ENCODE results near the gene RNF144A.
"Not testable (repeated sequence)": the region's sequence is repeated elsewhere in the genome, so short reads cannot be mapped to it uniquely, and the experiment has no call there.

RNF144A gene, protein sequence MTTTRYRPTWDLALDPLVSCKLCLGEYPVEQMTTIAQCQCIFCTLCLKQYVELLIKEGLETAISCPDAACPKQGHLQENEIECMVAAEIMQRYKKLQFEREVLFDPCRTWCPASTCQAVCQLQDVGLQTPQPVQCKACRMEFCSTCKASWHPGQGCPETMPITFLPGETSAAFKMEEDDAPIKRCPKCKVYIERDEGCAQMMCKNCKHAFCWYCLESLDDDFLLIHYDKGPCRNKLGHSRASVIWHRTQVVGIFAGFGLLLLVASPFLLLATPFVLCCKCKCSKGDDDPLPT

DNA sequence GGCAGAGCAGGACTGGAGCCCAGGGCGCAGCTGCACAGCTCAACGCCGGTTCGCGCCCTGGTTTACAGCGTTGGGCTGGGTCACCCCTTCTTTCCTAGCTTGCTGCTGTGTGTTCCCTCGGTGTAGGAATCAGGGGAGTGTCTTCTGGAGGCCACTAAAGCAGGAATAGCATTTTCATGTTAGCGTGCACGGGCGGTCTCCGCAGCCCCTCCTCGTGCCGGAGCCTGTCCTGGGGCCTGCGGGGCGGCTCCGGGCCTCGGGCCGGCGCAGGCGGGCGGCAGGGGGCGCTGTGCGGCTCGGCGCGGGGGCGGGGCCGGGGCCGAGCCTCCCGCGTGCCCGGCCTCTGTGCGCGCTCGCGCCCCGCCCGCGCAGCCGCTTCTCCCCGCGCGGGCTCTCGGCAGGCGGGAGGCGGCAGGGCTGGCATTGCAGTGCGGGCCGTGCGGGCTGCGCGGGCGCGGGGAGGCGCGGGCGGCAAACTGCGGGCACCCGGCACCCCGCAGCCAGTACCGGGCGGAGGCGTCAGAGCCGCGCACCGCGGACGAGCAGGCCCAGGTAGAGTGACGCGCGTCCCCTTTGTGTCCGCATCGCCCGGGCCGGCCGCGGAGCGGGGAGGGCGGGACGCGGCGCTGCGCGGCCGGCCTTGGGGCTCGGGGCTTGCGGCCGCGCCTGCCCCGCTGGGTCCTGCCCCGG is at the start of gene RNF144A:
TSS of gene RNF144A (plus strand) at position 342 of the 690 bp plus-strand sequence. CDS start 79,515 bp downstream, outside the sequence.
- DNase-seq (ENCODE audit: low read depth in 2 of 2, low spot score in 1 of 2) = peak; percentile 33 to 52

- no peak for DNase-seq (ENCODE audit: low read depth in 2 of 2, low spot score in 1 of 2)
Measured at GRCh38 chr2:6872394-6872793, 44.8 kb upstream of the RNF144A start.

DNA sequence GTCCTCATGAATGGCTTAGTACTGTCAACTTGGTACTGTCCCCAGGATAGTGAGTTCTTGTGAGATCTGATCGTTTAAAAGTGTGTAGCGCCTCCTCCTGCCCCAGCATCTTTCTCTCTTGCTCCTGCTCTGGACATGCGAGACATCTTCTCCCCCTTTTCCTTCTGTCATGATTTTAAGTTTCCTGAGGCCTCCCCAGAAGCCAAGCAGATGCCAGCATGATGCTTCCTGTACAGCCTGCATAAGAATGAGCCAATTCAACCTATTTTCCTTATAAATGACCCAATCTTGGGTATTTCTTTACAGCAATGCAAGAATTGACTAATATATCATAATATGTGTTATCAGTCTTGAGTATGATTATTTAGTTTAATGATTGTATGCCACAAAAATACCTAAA is 43.2 kb upstream of the RNF144A start:
- no peak for DNase-seq (ENCODE audit: low read depth in 2 of 2, low spot score in 1 of 2)

GRCh38 chr2:6876309-6876708 is 40.9 kb upstream of the RNF144A start:
- no peak for DNase-seq (ENCODE audit: low read depth in 2 of 2, low spot score in 1 of 2)

DNA sequence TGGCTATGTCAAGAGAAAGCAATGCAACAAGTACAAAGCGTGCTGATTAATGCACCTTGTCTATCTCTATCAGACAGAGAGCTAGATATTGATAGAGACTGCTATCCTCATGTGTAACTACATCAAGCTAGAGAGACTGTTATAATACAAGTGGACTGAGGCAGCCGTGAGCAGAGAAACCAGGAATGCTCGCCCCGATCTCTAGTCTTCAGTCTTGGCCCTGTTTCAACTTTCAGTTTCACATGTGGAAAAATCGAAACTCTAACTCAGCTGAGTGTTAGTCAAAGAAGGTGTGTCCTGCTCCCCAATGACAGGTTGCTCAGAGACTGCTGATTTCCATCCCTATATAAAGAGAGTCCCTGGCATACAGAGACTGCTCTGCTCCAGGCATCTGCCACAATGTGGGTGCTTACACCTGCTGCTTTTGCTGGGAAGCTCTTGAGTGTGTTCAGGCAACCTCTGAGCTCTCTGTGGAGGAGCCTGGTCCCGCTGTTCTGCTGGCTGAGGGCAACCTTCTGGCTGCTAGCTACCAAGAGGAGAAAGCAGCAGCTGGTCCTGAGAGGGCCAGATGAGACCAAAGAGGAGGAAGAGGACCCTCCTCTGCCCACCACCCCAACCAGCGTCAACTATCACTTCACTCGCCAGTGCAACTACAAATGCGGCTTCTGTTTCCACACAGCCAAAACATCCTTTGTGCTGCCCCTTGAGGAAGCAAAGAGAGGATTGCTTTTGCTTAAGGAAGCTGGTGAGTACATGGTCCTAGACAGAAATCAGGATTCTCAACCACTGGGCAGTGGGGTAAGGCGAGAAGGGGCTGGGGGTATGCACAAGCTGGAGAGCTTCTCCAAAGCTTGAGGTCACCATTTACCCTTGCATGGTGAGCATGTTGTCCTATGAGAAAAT is 39.6 kb upstream of the RNF144A start, which contains the start of gene RSAD2:
TSS of gene RSAD2 (plus strand) at position 376 of the 903 bp plus-strand sequence. CDS start at position 400, 24 bp downstream.
- peak in 1 of 2 donors; percentile 35 for DNase-seq (ENCODE audit: low read depth in 2 of 2, low spot score in 1 of 2)

DNA sequence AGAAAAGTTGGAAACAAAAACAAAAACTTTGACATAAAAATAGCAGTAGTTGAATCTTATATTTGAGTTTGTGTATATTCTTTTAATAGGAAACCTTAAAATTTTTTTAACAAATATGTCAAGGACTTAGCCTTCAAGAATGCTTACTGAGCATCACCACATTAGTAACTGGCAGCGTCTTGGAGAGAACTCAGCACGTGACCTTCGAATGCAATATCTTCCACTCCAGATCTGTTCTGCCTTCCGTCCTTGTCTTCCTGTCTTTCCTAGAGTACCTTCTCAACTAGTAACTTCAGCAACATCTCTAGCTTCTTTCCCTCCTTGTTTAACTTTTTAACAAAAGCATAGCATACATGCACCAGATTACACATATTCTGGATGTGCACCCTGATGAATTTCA is 38.7 kb upstream of the RNF144A start:
- DNase-seq (ENCODE audit: low read depth in 2 of 2, low spot score in 1 of 2) = no peak

DNA sequence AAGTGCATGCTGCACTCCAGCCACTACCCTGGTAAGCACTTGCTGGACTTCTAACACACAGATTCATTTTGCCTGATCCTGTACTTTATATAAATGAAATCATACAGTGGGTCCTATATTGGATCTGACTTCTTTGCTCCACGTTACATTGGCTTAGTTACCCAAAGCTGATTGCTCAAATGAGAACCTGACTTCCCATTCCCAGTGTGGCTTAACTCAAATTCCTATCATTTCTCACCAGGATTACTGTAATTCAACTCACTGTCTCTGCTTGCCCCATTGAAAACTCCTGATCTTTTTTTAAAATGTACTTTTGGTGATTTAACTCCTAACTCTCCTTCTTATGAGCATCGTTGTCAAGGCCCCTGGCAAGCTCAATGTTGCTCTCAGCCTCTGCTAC is 38.2 kb upstream of the RNF144A start:
- DNase-seq (ENCODE audit: low read depth in 2 of 2, low spot score in 1 of 2) = no peak

GRCh38 chr2:6880200-6880733 is 36.9 kb upstream of the RNF144A start:
- no peak for DNase-seq (ENCODE audit: low read depth in 2 of 2, low spot score in 1 of 2)

DNA sequence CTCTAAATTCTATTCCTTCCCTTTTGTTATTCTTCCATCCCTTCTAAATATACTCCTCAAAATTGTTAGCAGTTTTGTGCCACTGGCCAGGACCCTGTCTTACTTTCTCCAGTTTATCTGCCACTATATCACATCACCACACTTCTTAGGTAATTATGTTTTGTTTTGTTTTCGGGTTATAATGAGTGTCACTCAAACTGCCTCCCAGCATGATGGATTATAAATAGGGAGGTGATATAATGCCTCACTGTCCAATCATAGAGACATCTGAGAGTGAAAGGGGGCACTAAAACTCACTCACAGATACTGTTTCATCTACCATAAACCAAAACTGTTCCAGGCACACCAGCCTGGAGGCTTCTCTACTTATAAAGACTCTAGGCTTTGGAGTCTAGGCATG is 36.2 kb upstream of the RNF144A start:
- no peak for DNase-seq (ENCODE audit: low read depth in 2 of 2, low spot score in 1 of 2)

DNA sequence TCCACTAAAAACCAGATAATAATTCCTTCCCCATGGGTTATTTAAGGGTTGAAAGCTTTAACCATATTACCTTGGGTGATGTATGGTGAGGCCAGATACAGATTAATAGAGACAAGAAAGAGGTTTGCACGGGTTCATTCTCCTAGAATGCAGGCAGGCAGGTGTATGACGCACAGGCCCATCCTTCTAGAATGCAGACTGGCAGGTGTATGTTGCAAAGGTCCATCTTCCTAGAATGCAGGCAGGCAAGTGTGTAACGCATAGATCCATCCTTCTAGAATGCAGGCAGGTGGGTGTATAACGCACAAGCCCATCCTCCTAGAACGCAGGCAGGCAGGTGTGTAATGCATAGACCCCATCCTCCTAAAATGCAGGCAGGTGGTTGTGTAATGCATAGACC is 35.7 kb upstream of the RNF144A start:
- no peak for DNase-seq (ENCODE audit: low read depth in 2 of 2, low spot score in 1 of 2)

DNA sequence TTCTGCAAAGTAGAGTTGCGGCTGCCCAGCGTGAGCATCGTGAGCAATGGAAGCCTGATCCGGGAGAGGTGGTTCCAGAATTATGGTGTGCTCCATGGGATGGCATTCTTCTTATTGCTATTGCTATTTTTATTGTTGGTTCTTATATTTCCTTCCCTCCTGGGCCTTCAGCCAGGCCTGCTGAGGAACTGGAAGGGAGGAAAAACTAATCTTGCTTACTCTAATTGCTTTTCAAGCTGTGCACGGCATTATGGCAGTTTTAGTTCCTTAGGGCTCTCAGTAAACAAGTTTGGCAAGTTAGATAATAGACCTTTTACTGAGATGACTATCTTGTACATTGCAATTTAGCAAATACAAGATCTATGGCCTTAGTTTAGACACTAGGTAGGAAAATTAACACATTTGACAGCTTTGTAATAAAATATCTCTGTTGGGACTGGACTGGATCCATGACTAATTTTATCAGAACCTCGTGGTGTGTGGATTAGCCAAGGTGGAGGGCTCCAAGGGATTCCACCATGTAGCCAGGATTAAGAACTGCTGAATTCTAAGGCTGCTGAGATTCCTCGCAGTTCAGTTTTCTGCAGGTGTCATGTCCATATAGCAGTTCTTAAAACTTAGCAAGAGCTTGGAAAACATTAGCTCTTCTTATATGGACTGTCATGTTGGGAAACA is 33.6 kb upstream of the RNF144A start:
- no peak for DNase-seq (ENCODE audit: low read depth in 2 of 2, low spot score in 1 of 2)

DNA sequence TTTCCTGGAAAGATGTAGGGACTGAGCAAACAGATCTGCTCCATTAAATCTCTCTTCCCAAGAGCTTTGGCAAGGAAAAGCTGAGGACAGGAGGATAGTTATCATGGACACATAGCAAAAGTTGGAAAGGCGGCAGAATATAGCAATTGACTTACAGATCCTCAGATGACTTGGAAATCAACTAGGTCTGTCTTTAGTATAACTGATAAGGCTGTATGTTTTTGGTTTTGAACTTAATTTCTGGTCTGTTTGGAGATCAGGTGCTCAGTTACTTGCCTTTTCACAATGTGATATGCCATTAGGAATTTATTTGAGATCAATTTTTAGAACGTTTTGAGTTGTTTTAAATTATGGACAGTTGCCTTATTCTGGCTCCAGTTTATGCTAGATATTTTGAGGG is 31.7 kb upstream of the RNF144A start:
- no peak for DNase-seq (ENCODE audit: low read depth in 2 of 2, low spot score in 1 of 2)

DNA sequence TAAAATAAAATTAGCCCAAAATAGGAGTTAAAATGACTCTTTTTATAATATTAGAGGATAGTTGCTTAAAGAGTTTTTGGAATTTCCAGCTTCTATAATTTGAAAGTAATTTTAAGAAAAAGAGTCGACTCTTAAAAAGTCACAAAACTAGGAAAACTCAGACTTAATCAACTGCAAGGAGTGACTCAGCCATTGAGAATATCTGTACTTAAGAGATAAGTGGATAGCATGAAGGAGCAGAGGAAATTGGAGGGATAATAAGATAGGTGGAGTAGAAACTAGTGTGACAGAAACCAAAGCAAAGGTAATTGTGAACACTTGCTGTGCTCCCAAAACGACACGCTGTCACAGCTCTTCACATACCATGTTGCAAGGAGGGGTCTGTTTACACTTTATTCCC is 31.2 kb upstream of the RNF144A start:
- no peak for DNase-seq (ENCODE audit: low read depth in 2 of 2, low spot score in 1 of 2)

- no peak for DNase-seq (ENCODE audit: low read depth in 2 of 2, low spot score in 1 of 2)
Measured at GRCh38 chr2:6887751-6888192, 29.4 kb upstream of the RNF144A start.

GRCh38 chr2:6888724-6889123 is 28.5 kb upstream of the RNF144A start:
- DNase-seq (ENCODE audit: low read depth in 2 of 2, low spot score in 1 of 2) = no peak

GRCh38 chr2:6893876-6894482 is 23.2 kb upstream of the RNF144A start:
- no peak for DNase-seq (ENCODE audit: low read depth in 2 of 2, low spot score in 1 of 2)

GRCh38 chr2:6896930-6897759 is 20.1 kb upstream of the RNF144A start:
- DNase-seq (ENCODE audit: low read depth in 2 of 2, low spot score in 1 of 2) = no peak

GRCh38 chr2:6902581-6902980 is 14.6 kb upstream of the RNF144A start:
- not testable (repeated sequence) for DNase-seq (ENCODE audit: low read depth in 2 of 2, low spot score in 1 of 2)

GRCh38 chr2:6905668-6906067 is 11.5 kb upstream of the RNF144A start:
- no peak for DNase-seq (ENCODE audit: low read depth in 2 of 2, low spot score in 1 of 2)

Measured in stimulated activated CD8-positive, alpha-beta memory T cell treated with anti-CD3 and anti-CD28 coated beads, Interleukin-4, amount 100 ng/mL, for 1 hour (primary cell).